Heart right ventricle (tissue), 16 donors: ENCODE results near the gene ARFGAP2. TPM values are rescaled to one million over a fixed set of nuclear protein-coding genes. Genes with fewer than 3 reads are reported as not detected.

Experiments used
- ATAC-seq, 8 donors: fragments of 200-7000 bp; cut with Tn5 transposase; one replicate each; pipeline ENCODE4 v1.9.1; 2020; ENCODE audit warnings: mild to moderate bottlenecking in 8 of 8, moderate library complexity in 8 of 8, moderate number of reproducible peaks in 1 of 8
- DNase-seq, 2 donors: peaks; one replicate each; pipeline ENCODE4 v3.0.0-alpha.2; 2020
- H3K27ac ChIP-seq, 10 donors: fragments of 200-600 bp; sonication (generic) in 2 of 10; one replicate each; pipeline versions ENCODE4 v1.5.0 to v1.8.0; 2020 to 2022; ENCODE audit warnings: mild to moderate bottlenecking in 3 of 10
- H3K27me3 ChIP-seq, 7 donors: fragments of 200-600 bp; one replicate each; pipeline ENCODE4 v1.8.0; 2021 to 2022; ENCODE audit warnings: mild to moderate bottlenecking in 2 of 7
- H3K36me3 ChIP-seq, 9 donors: fragments of 200-600 bp; sonication (generic) in 1 of 9; one replicate each; pipeline versions ENCODE4 v1.5.0 to v1.8.0; 2020 to 2022; ENCODE audit warnings: mild to moderate bottlenecking in 2 of 9
- H3K4me1 ChIP-seq, 9 donors: fragments of 200-600 bp; sonication (generic) in 1 of 9; one replicate each; pipeline versions ENCODE4 v1.5.0 to v1.8.0; 2020 to 2022; ENCODE audit warnings: mild to moderate bottlenecking in 4 of 9
- H3K4me3 ChIP-seq, 10 donors: fragments of 200-600 bp; sonication (generic) in 2 of 10; one replicate each; pipeline versions ENCODE4 v1.5.0 to v1.8.0; 2020 to 2022; ENCODE audit warnings: mild to moderate bottlenecking in 7 of 10, moderate library complexity in 2 of 10
- H3K9me3 ChIP-seq, 11 donors: fragments of 200-600 bp in 10 of 11; sonication (generic) in 2 of 11; one replicate each; pipeline versions ENCODE4 v1.5.0 to v1.8.0; 2013 to 2022; ENCODE audit warnings: mild to moderate bottlenecking in 2 of 11, control low read depth in 1 of 11, moderate library complexity in 1 of 11
- CTCF ChIP-seq, 9 donors: fragments of 200-600 bp; sonication (generic) in 2 of 9; IDR thresholded peaks; one replicate each; pipeline versions ENCODE4 v1.5.0 to v1.8.0; 2021 to 2022; ENCODE audit warnings: antibody characterized with exemption in 9 of 9, mild to moderate bottlenecking in 5 of 9, moderate library complexity in 1 of 9
- WGBS, 2 donors: extraction: QIAGEN DNeasy Blood & Tissue Kit; methylation state at CpG; one replicate each; pipeline ENCODE4 v1.1.7; 2013; ENCODE audit warnings: inconsistent platforms in 1 of 2; 5-methylcytosine and 5-hydroxymethylcytosine counted together
- intact Hi-C, 10 donors: fragments of 100-400 bp; cut with DNase I; formaldehyde crosslinking; loops; one replicate each; pipeline versions ENCODE4 v1.11.1 to v1.14.2; 2022
- polyA plus RNA-seq, 2 donors: library from polyadenylated mRNA; stranded (reverse); fragments of 200-250 nt; gene quantifications; one replicate each; pipeline ENCODE4 v1.2.3, GENCODE V29; 2013
- total RNA-seq, 10 donors: library from RNA; stranded (reverse); fragmentation: NEBNext Ultra II Directional in 3 of 10; extraction: Animal tissue kit (Norgen Biotek cat#: 25700) in 3 of 10; gene quantifications; one replicate each; pipeline versions ENCODE4 v1.2.1 to v1.2.4, GENCODE V29; 2021 to 2023
- donor health status: Arrhythmogenic right ventricular cardiomyopathy.
- donor health status: ischemic (EF 13 %, LVEDD 7.1; RV severe dilation, severe dysfunction).
- donor health status: healthy with polysubstance abuse.
- donor health status: DM: no; HTN: yes; CAD: no.
- donor health status: DM: no; HTN: no; CAD: no.
- donor health status: ischemic (EF 25% LVEDD 6.9; RV normal size, moderate dysfunction).
- donor health status: ischemic (EF 25% LVEDD 5.7; RV mildly dilated, moderate dysfunction).
- donor health status: healthy.
- donor health status: DM: yes; HTN: yes; CAD: no.
- donor health status: Ischemic cardiomyopathy.
- donor health status: ischemic (EF 35%, LVEDD 5.7; RV mildly dilated, moderate dysfunction).
- donor health status: nonischemic (EF 11% LVEDD 7.7; RV severe dilation, severe dysfunction).
- donor health status: DM: yes; HTN: yes; CAD: no.
- donor health status: PGD.
- donor health status: ischemic (EF 29% LVEDD 5.4; RV normal size, mild dysfunction).
- donor health status: nonischemic (EF 23%, LVEDD 6.1; RV moderate dilation, normal function).

The ARFGAP2 gene
- total and polyA plus RNA-seq, 12 donors: 47.8 to 70.2 (median 62.9) TPM

DNA sequence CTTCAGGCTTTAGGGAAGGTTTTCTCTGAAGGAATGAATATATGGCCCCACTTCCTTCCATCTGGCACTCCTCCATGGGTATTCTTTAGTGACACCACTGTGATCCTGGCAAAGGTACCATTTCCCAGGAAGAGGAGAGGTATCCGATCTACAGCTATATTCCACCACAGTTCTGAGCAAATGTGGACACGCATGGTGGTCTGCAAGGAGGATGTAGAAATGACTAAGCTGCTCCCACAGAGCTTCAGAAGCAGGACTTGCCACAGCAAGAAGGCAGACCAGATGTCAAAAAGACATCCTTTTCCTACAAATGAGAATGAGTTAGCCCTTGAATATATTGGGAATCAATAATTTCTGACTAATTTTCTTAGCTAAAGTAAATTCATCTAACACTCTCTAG is 45.5 kb downstream of the ARFGAP2 start:
- intact Hi-C loops: loop anchor here in 1 of 10 donors (10.0 kb wide), 1 partner anchor 126 kb away; no protein-coding TSS in a partner anchor
- no peak for TF ChIP-seq CTCF (IDR thresholded peaks at IDR 0.05)

GRCh38 chr11:47130543-47130942 is 46.1 kb downstream of the ARFGAP2 start:
- Histone ChIP-seq H3K36me3 (no peaks in the 10 kb centered on the region), H3K9me3 (no peaks in the 10 kb centered on the region), H3K4me1 (peaks cover 0 to 16% (median 0%) of the 10 kb centered on the region in 9 donors), H3K27me3 (no peaks in the 10 kb centered on the region), H3K27ac (no peak overlapping the region), H3K4me3 (no peak overlapping the region)
- ATAC-seq: peak in 1 of 8 donors; percentile 45
- WGBS, 2 donors: 48 to 67% methylated on average over 3 of the region's 3 CpGs
- DNase-seq: peak in 1 of 2 donors; percentile 11
- TF ChIP-seq CTCF (IDR thresholded peaks at IDR 0.05): no peak
- intact Hi-C loops: loop anchor here in 1 of 10 donors (10.0 kb wide), 1 partner anchor 126 kb away; no protein-coding TSS in a partner anchor

More for the DNA sequence above, 45.5 kb downstream of the ARFGAP2 start:
- Histone ChIP-seq H3K36me3 (no peaks in the 10 kb centered on the region), H3K9me3 (no peaks in the 10 kb centered on the region), H3K4me1 (peaks cover 0 to 16% (median 0%) of the 10 kb centered on the region in 9 donors), H3K27ac (no peak overlapping the region), H3K27me3 (no peaks in the 10 kb centered on the region), H3K4me3 (no peak overlapping the region)
- WGBS, 2 donors: 92 to 95% methylated on average over 2 of the region's 2 CpGs
- ATAC-seq (no peak), DNase-seq (no peak)

DNA sequence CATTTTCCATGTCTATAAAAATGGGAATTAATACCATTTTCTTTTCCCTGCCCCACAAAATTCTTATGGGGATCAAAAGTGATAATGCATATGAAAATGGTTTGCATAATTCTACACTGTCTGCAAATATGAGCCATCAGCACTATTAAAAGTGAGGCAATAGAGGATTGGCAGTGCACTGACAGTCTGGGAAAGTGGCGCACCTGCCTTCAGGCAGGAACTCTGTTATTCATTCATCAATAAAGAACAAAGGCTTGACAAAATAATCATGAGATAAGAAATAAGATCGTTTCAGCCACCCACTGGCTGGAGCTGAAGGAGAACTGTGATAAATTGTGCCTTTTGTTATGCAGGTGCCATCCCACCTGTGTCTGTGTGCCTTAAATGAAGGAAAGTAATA is 49.5 kb downstream of the ARFGAP2 start:
- Histone ChIP-seq H3K4me3 (no peak overlapping the region), H3K27ac (no peak overlapping the region), H3K36me3 (no peaks in the 10 kb centered on the region), H3K27me3 (no peaks in the 10 kb centered on the region), H3K4me1 (peaks cover 0 to 7% (median 0%) of the 10 kb centered on the region in 9 donors), H3K9me3 (no peaks in the 10 kb centered on the region)
- ATAC-seq: no peak
- no peak for DNase-seq
- TF ChIP-seq CTCF (IDR thresholded peaks at IDR 0.05): no peak
- 74 to 84% methylated on average over 2 of the region's 2 CpGs for WGBS, 2 donors
- intact Hi-C loops: loop anchor here in 1 of 10 donors (10.0 kb wide), 1 partner anchor 1592 kb away; no protein-coding TSS in a partner anchor

DNA sequence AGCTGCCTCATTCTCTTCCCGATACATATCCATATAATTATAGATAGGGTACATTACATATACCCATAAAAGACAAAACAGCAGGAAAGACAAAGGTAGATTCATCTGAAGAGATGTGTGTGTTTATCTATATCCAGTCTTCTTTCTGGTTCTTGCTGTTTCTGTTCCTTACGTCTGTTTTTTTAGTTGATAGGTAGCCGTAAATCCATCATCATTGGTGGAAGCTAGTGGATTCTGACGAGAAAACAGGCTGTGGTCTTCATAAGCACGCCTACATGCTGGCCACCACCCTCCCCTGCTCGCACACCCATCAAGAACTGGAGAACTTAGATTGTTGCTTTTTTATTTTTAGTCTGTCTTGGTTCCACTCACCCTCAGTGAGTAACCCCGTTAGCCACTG is 51.6 kb downstream of the ARFGAP2 start:
- ATAC-seq: no peak
- no peak overlapping the region for H3K27ac ChIP-seq
- no peak overlapping the region for H3K4me3 ChIP-seq
- H3K27me3 ChIP-seq: no peaks in the 10 kb centered on the region
- no peaks in the 10 kb centered on the region for H3K9me3 ChIP-seq
- H3K36me3 ChIP-seq: no peaks in the 10 kb centered on the region
- TF ChIP-seq CTCF (IDR thresholded peaks at IDR 0.05): no peak
- DNase-seq: no peak
- 85 to 89% methylated on average over 7 of the region's 7 CpGs for WGBS, 2 donors
- H3K4me1 ChIP-seq: no peaks in the 10 kb centered on the region
- intact Hi-C loops: loop anchor here in 1 of 10 donors (10.0 kb wide), 1 partner anchor 1590 kb away; no protein-coding TSS in a partner anchor
